Heart left ventricle (tissue), 16 donors: ENCODE data around the gene FGF14. TPM values are rescaled to one million over a fixed set of nuclear protein-coding genes. Genes with fewer than 3 reads are reported as not detected.

Experiments used
- ATAC-seq, 4 donors: fragments of 200-7000 bp; cut with Tn5 transposase; one replicate each; pipeline ENCODE4 v1.9.1; 2020 to 2022; ENCODE audit warnings: moderate library complexity in 4 of 4, mild to moderate bottlenecking in 3 of 4, moderate number of reproducible peaks in 1 of 4
- DNase-seq, 5 donors: peaks; one replicate each; pipeline ENCODE4 v3.0.0-alpha.2; 2020
- H3K27ac ChIP-seq, 12 donors: fragments of 200-600 bp; sonication (generic) in 4 of 12; one replicate each; pipeline versions ENCODE4 v1.5.0 to v1.8.0; 2016 to 2022; ENCODE audit warnings: mild to moderate bottlenecking in 2 of 12
- H3K27me3 ChIP-seq, 9 donors: fragments of 200-600 bp; sonication (generic) in 2 of 9; one replicate each; pipeline versions ENCODE4 v1.5.1 to v1.8.0; 2016 to 2022; ENCODE audit warnings: mild to moderate bottlenecking in 3 of 9
- H3K36me3 ChIP-seq, 9 donors: fragments of 200-600 bp; sonication (generic) in 2 of 9; one replicate each; pipeline versions ENCODE4 v1.5.0 to v1.8.0; 2018 to 2022; ENCODE audit warnings: mild to moderate bottlenecking in 2 of 9
- H3K4me1 ChIP-seq, 12 donors: fragments of 200-600 bp; sonication (generic) in 4 of 12; one replicate each; pipeline versions ENCODE4 v1.5.0 to v1.8.0; 2016 to 2022; ENCODE audit warnings: mild to moderate bottlenecking in 3 of 12
- H3K4me3 ChIP-seq, 12 donors: fragments of 200-600 bp; sonication (generic) in 4 of 12; one replicate each; pipeline versions ENCODE4 v1.5.0 to v1.8.0; 2017 to 2022; ENCODE audit warnings: mild to moderate bottlenecking in 9 of 12, moderate library complexity in 4 of 12
- H3K9me3 ChIP-seq, 12 donors: fragments of 200-600 bp; sonication (generic) in 4 of 12; one replicate each; pipeline versions ENCODE4 v1.5.0 to v1.8.0; 2016 to 2022; ENCODE audit warnings: mild to moderate bottlenecking in 1 of 12
- POLR2A ChIP-seq, 2 donors: fragments of 450-650 bp; IDR thresholded peaks; one replicate each; pipeline ENCODE4 v1.6.1; 2017; ENCODE audit warnings: antibody characterized with exemption in 2 of 2, mild to moderate bottlenecking in 2 of 2, moderate library complexity in 2 of 2
- WGBS, 4 donors: extraction: QIAGEN DNeasy Blood & Tissue Kit in 2 of 4; methylation state at CpG; one replicate each; pipeline versions ENCODE4 v1.1.5 to v1.1.7; 2013 to 2018; 5-methylcytosine and 5-hydroxymethylcytosine counted together
- intact Hi-C, 10 donors: fragments of 100-400 bp; cut with DNase I; formaldehyde crosslinking; loops; one replicate each; pipeline versions ENCODE4 v1.11.1 to v1.14.2; 2022
- polyA plus RNA-seq, 2 donors: library from polyadenylated mRNA; stranded (reverse); fragments of 200-250 nt; gene quantifications; one replicate each; pipeline ENCODE4 v1.2.3, GENCODE V29; 2013
- total RNA-seq, 9 donors: library from RNA; depleted of rRNA in 2 of 9; stranded (reverse); fragments of >200 nt in 2 of 9; fragmentation: NEBNext Ultra II Directional in 3 of 9; extraction: Animal tissue kit (Norgen Biotek cat#: 25700) in 3 of 9; gene quantifications; one replicate each; pipeline versions ENCODE4 v1.1.0 to v1.2.4, GENCODE V29; 2016 to 2023
- TF ChIP-seq, protein P1 (sequence below), 12 donors: fragments of 200-600 bp; sonication (generic) in 4 of 12; IDR thresholded peaks; one replicate each; pipeline versions ENCODE4 v1.5.0 to v1.8.0; 2018 to 2022; ENCODE audit warnings: antibody characterized with exemption in 12 of 12, mild to moderate bottlenecking in 5 of 12
- donor health status: ischemic (EF 13 %, LVEDD 7.1; RV severe dilation, severe dysfunction).
- donor health status: healthy with polysubstance abuse.
- donor health status: DM: no; HTN: yes; CAD: no.
- donor health status: DM: no; HTN: no; CAD: no.
- donor health status: ischemic (EF 25% LVEDD 6.9; RV normal size, moderate dysfunction).
- donor health status: ischemic (EF 25% LVEDD 5.7; RV mildly dilated, moderate dysfunction).
- donor health status: healthy.
- donor health status: DM: yes; HTN: yes; CAD: no.
- donor health status: ischemic (EF 35%, LVEDD 5.7; RV mildly dilated, moderate dysfunction).
- donor health status: nonischemic (EF 11% LVEDD 7.7; RV severe dilation, severe dysfunction).
- donor health status: DM: yes; HTN: yes; CAD: no.
- donor health status: PGD.
- donor health status: ischemic (EF 29% LVEDD 5.4; RV normal size, mild dysfunction).
- donor health status: nonischemic (EF 23%, LVEDD 6.1; RV moderate dilation, normal function).

The FGF14 gene
- total and polyA plus RNA-seq, 11 donors: 0.14 to 6.3 (median 3.9) TPM

GRCh38 chr13:101977475-101977874 lies 424.4 kb downstream of the FGF14 start:
- ATAC-seq (no peak), DNase-seq (no peak)
- TF ChIP-seq, protein P1, sequence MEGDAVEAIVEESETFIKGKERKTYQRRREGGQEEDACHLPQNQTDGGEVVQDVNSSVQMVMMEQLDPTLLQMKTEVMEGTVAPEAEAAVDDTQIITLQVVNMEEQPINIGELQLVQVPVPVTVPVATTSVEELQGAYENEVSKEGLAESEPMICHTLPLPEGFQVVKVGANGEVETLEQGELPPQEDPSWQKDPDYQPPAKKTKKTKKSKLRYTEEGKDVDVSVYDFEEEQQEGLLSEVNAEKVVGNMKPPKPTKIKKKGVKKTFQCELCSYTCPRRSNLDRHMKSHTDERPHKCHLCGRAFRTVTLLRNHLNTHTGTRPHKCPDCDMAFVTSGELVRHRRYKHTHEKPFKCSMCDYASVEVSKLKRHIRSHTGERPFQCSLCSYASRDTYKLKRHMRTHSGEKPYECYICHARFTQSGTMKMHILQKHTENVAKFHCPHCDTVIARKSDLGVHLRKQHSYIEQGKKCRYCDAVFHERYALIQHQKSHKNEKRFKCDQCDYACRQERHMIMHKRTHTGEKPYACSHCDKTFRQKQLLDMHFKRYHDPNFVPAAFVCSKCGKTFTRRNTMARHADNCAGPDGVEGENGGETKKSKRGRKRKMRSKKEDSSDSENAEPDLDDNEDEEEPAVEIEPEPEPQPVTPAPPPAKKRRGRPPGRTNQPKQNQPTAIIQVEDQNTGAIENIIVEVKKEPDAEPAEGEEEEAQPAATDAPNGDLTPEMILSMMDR (IDR thresholded peaks at IDR 0.05): no peak
- no peak for TF ChIP-seq POLR2A (IDR thresholded peaks at IDR 0.05)
- H3K36me3 ChIP-seq: no peaks in the 10 kb centered on the region
- WGBS, 4 donors: 9 to 32% (median 16%) methylated on average over 3 of the region's 3 CpGs
- peaks cover 0 to 30% (median 11%) of the 10 kb centered on the region in 12 donors for H3K4me1 ChIP-seq
- no peak overlapping the region for H3K4me3 ChIP-seq
- H3K9me3 ChIP-seq: no peaks in the 10 kb centered on the region
- intact Hi-C loops: no loop called here
- H3K27ac ChIP-seq: peak overlapping the region in 2 of 12 donors; percentile 17 to 26
- no peaks in the 10 kb centered on the region for H3K27me3 ChIP-seq

DNA sequence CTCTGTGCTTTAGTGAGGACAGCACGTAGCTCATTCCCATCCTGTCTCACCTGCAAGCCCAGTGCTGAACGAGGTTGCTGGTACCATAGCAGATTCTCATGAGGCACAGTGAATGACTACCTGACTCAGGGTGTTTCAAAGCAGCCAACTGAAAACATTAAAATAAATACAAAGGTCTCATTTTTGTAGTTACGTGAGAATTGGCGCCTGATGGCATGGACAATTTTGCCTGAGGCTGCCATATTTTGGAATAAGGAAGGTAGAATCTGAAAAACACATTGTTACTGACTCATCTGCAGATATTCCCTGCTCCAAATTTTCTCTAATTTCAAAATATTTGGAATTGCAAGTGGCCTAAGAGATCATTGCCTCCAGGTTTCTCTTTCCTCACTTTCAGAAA lies 429.7 kb downstream of the FGF14 start:
- peaks cover 0 to 5% (median 1%) of the 10 kb centered on the region in 12 donors for H3K4me1 ChIP-seq
- H3K36me3 ChIP-seq: no peaks in the 10 kb centered on the region
- DNase-seq (no peak), ATAC-seq (no peak)
- no peaks in the 10 kb centered on the region for H3K27me3 ChIP-seq
- WGBS, 4 donors: 74 to 88% (median 81%) methylated on average over 4 of the region's 4 CpGs
- H3K27ac ChIP-seq: no peak overlapping the region
- H3K9me3 ChIP-seq: no peaks in the 10 kb centered on the region
- intact Hi-C loops: no loop called here
- H3K4me3 ChIP-seq: no peak overlapping the region
- no peak for TF ChIP-seq POLR2A (IDR thresholded peaks at IDR 0.05)
- TF ChIP-seq, protein P1 (IDR thresholded peaks at IDR 0.05): no peak

DNA sequence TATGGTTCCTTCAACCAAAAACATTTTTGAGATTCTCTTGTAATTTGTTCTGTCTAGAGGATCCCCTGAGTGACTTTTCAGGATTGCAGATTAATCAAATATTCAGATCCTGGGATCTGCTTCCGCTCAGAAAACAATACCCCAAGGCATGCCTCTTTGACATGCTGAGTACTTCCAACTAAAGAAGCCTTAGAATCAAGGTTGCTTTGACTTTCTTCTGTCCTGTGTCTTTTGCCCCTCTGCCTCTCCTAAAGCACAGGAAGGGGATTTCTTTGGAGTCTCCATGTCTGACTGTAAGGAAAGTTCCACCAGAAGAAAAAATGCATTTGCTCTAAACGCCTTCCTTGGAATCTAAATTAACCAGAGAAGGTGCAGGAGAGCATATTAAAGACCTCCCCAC lies 431.5 kb downstream of the FGF14 start:
- ATAC-seq (no peak), DNase-seq (no peak)
- H3K36me3 ChIP-seq: no peaks in the 10 kb centered on the region
- no peaks in the 10 kb centered on the region for H3K4me1 ChIP-seq
- H3K9me3 ChIP-seq: no peaks in the 10 kb centered on the region
- TF ChIP-seq, protein P1 (IDR thresholded peaks at IDR 0.05): no peak
- TF ChIP-seq POLR2A (IDR thresholded peaks at IDR 0.05): no peak
- 53 to 62% (median 55%) methylated on average over 2 of the region's 2 CpGs for WGBS, 4 donors
- no peak overlapping the region for H3K27ac ChIP-seq
- H3K27me3 ChIP-seq: no peaks in the 10 kb centered on the region
- intact Hi-C loops: no loop called here
- H3K4me3 ChIP-seq: no peak overlapping the region

DNA sequence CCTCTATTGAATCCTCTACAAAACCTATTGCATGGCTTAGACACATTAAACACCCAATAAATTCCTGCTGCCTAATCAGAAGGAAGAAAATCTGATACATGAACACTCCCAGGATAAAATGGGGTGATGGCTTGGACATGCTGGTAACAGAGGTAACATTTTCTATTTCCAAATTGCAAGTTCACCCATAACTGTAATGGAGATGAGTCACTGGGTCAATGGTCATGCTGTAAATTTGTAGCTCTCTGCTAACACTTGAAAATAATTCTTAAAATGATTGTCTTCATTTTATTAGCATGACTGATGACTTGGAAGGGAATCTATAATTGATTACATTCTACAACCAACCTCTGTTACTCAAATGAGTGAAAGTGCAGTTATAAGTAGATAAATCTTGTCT lies 434.1 kb downstream of the FGF14 start:
- ATAC-seq (no peak), DNase-seq (no peak)
- no peaks in the 10 kb centered on the region for H3K36me3 ChIP-seq
- H3K9me3 ChIP-seq: no peaks in the 10 kb centered on the region
- TF ChIP-seq, protein P1 (IDR thresholded peaks at IDR 0.05): no peak
- no peak for TF ChIP-seq POLR2A (IDR thresholded peaks at IDR 0.05)
- intact Hi-C loops: no loop called here
- no peaks in the 10 kb centered on the region for H3K27me3 ChIP-seq
- H3K4me1 ChIP-seq: no peaks in the 10 kb centered on the region
- no peak overlapping the region for H3K27ac ChIP-seq
- no peak overlapping the region for H3K4me3 ChIP-seq
